Peyer's patch (tissue), 4 donors: ENCODE data around the gene HMGCS1.

ENCODE experiments used
- POLR2A ChIP-seq, 2 donors: fragments of 450-650 bp; IDR thresholded peaks; one replicate each; pipeline ENCODE4 v1.5.1; 2017; ENCODE audit warnings: antibody characterized with exemption in 2 of 2, mild to moderate bottlenecking in 2 of 2, moderate library complexity in 2 of 2
- TF ChIP-seq, protein P1 (sequence below), 6 experiments: fragments of 450-650 bp in 4 of 6; fragments of 200-600 bp in 2 of 6; sonication (generic) in 1 of 6; IDR thresholded peaks; one replicate each; pipeline ENCODE4 v1.5.1; 2017 to 2019; ENCODE audit warnings: antibody characterized with exemption in 6 of 6, mild to moderate bottlenecking in 3 of 6, moderate library complexity in 1 of 6

DNA sequence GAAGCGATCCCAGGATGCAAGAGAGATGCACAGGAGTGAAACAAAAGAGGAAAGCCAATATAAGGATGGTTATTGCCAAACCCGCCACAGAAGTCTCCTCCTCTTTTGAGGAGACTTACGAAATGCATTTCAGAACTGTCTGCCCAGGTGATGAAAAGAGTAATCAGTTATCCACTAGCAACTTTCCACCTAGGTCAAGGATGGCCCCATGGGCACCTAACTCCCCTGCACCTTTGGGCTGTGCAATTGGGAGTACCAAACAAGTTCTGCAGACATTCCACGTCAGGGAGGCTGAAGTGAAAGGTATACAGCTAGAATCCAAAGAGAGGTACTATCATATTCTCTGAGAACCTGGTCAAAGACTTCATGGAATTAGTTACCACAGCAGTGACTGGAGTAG lies 25.7 kb downstream of the HMGCS1 start:
- TF ChIP-seq POLR2A (IDR thresholded peaks at IDR 0.05): no peak
- TF ChIP-seq, protein P1, sequence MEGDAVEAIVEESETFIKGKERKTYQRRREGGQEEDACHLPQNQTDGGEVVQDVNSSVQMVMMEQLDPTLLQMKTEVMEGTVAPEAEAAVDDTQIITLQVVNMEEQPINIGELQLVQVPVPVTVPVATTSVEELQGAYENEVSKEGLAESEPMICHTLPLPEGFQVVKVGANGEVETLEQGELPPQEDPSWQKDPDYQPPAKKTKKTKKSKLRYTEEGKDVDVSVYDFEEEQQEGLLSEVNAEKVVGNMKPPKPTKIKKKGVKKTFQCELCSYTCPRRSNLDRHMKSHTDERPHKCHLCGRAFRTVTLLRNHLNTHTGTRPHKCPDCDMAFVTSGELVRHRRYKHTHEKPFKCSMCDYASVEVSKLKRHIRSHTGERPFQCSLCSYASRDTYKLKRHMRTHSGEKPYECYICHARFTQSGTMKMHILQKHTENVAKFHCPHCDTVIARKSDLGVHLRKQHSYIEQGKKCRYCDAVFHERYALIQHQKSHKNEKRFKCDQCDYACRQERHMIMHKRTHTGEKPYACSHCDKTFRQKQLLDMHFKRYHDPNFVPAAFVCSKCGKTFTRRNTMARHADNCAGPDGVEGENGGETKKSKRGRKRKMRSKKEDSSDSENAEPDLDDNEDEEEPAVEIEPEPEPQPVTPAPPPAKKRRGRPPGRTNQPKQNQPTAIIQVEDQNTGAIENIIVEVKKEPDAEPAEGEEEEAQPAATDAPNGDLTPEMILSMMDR (IDR thresholded peaks at IDR 0.05): no peak
